NCI-H146 treated with DMSO at 0.1 percent for 48 hours (cell line): ENCODE results near the gene WDR18.

Source experiments
- DNase-seq: peaks from one replicate; lab custom pipeline; 2025; ENCODE audit not compliant: unreplicated experiment; lab: John Stamatoyannopoulos, UW

The WDR18 gene

GRCh38 chr19:991174-991931 lies 7.2 kb downstream of the WDR18 start:
- DNase-seq = no peak

DNA sequence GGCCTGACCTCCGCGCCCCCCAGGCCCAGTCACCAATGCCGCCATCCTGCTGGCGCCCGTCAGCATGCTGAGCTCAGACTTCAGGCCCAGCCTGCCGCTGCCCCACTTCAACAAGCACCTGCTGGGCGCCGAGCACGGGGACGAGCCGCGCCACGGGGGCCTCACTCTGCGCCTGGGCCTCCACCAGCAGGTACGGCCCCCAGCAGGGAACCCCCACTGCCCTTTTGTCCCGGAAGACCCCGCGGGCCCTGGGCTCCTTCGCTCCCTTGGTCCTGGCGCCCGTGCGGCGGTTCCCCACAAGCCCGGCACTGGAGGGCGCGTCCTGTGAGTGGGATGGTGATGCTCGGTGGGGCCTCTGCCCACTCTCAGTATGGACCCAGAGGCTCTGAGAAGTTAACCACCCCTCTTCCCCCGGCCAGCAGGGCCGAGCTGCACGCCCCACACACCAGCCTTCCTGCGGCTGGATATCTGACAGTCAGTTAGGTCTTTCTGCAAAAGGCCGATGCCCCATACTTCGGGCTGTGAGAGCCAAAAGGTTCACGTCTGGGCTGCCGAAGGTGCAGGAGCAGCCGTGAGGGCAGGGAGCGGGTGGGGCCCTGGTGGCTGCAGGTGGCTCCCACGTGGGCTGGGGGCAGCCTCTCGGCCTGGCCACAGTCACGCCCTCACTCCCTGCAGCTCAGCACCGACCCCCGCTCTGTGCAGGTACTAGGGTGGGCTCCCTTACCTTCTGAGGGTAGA lies 8.0 kb downstream of the WDR18 start:
- DNase-seq = no peak

DNA sequence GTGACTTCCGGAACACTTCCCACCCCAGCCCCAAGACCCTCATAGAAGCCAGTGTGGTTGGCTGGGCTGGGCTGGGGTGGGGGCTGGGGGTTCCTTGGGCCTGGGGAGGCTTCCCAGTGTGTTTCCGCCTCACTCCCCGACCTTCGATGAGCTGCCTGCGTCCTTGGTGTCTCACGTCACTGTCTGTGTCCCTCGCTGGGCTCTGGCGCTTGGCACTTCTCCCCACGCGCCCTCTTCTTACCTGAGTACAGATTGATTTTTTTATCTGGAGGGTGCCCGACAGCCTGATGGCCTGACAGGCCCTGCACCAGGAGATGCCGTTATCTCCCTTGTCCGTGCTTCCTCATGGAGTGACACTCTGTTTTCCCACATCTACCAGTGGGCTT lies 8.5 kb downstream of the WDR18 start:
- DNase-seq = no peak

DNA sequence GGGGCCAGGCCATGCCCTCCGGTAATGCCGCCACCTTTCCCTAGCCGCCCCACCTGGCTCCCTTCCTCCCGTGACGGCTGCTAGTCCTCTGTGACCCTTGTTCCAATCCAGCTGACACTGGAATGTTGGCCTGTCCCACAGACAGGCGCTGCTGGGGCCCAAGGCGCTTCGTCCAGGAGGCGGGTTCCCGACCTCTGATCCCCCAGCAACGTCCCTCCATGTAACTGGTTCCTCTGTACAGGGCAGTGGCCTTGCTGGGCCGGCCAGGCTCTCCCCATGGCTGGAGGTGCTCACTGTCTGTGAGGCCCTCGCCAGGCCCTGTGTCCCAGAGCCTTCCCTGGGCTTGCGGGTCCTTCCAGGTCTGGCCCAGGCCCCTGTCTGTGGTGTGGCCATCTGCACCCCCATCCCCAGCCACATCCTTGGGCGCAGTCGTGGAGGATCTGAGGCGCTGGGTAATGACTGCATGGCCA lies 9.3 kb downstream of the WDR18 start:
- DNase-seq = no peak

DNA sequence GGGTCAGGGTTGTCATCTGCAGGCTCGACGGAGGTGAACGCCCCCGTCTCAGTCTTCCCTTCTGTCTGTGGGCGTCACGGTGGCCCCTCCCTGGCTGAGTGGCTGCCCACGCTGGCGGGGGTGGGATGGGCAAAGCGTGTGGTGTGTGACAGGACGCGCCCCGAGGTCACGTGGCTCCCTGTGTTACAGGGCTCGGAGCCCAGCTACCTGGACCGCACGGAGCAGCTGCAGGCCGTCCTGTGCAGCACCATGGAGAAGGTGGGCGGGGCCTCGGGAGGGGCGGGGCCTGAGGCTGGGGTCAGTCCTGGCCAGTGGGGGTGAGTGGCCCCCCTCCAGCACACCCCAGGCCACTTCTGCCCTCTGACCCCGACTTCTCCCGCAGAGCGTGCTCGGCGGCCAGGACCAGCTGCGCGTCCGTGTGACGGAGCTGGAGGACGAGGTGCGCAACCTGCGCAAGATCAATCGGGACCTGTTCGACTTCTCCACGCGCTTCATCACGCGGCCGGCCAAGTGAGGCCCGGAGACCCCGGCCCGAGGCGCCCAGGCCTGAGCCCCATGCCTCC lies 9.8 kb downstream of the WDR18 start:
- no peak for DNase-seq

DNA sequence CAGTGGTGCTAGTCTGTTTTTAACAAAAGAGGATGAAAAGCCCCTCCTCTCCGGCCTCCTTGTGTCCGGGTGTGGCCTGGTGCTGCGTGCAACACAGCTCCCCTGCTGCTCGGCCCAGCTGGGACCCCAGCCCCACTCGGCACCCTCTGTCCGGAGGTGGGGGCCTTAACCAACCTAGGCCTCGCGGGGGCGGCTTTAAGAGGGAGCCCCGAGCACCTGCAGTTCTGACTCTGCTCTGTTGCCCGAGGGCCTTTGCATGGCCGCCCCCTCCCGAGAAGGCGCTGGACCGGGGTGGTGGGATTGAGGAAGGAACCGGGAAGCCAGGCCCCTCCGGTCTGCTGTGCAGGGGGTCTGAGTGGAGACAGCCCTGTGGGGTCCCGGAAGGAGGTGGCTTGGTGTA lies 10.4 kb downstream of the WDR18 start:
- DNase-seq = no peak

GRCh38 chr19:995051-995827 lies 11.1 kb downstream of the WDR18 start:
- DNase-seq = no peak

DNA sequence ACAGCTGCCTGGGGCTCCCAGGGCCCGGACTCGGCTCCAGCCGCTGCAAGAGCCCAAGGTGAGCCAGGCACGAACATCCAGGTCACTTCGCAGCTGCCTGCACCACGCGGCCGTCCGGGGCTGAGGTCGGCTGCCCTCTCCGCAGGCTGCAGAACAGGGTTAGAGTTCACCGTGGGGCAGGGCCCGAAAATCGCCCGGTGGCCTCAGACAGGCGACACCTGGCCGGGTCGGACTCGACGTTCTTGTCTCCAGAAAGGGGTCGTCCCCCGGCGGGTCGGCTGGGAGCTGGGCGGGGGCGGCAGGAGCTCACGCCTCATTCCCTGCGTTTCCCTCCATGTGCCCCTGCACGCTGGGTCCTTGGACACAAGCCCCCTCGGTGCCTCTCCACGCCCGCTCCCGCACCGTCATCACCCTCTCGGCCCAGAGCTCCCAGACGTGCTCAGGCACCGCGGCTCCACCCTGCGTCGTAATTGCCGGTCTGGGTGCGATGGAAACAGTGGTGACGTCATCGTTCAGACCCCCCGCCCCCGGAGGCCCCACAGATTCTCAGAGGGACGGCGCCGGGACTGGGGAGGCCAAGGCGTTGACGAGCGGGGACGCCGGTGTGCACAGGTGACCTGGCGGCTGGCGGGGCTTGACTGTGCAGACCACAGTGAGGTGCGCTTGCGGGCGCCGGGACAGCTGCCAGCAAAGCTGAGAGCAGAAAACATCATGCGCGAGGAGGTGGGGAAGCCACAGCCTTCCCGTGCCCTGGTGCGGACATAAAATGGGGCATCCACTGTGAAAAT lies 12.1 kb downstream of the WDR18 start:
- DNase-seq = no peak

GRCh38 chr19:998064-998463 lies 13.9 kb downstream of the WDR18 start:
- no peak for DNase-seq

DNA sequence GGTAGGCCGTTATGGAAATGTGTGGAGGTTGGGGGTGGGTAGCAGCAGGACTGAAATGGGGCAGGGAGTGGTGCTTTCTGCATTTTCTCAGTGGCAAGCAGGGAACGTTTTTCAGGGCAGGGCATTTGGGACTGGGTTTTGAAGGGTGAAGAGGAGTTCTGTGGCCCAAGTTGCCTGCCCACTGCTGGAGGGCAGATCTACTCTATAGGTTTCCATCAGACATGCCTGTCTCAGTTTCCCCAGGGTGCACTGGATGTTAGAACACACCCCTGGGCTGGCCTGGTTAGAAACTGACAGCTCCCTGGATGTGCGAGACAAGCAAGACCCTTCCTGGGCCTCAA lies 15.2 kb downstream of the WDR18 start:
- DNase-seq = no peak

- no peak for DNase-seq
These were observed 15.9 kb downstream of the WDR18 start, which contains the start of gene GRIN3B for GRCh38 chr19:1000095-1000494. Gene GRIN3B, plus strand, starts transcription at chr19:1000419. Its CDS starts 19 bp downstream, at chr19:1000438.

DNA sequence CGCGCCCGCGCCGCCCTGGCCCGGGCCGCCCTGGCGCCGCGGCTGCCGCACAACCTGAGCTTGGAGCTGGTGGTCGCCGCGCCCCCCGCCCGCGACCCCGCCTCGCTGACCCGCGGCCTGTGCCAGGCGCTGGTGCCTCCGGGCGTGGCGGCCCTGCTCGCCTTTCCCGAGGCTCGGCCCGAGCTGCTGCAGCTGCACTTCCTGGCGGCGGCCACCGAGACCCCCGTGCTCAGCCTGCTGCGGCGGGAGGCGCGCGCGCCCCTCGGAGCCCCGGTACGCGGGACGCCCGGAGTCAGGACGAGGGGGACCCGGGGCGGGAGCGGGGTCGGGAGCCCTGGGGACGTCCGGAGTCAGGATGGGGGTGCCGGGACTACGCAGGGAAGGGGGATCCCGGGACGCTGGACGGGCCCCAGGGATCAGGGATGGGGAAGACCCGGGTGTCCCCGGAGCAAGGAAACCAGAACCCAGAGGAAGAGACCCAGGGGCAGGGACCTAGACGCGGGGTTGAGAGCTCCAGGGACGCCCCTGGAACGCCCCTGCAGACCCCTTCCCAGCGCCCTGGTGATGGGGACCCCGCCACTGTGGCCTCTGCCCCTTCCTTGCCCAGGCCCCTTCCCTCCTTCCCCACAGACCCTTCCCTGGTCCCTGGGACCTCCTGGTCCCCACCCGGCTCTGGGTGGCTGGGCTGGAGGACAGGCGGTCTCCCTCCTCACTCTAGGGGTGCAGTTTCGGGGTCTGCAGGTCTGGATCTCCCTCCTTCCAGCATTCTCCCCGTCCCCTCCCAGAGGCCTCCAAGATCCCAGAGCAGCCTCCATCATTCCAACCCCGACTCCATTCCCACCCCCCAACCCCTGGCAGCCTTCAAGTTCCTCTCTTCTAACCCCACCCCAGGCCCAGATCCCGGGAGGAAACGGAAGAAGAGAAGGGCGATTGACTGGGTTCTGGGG lies 16.7 kb downstream of the WDR18 start:
- DNase-seq = no peak

- no peak for DNase-seq
These were observed 17.5 kb downstream of the WDR18 start for GRCh38 chr19:1001538-1002166.

DNA sequence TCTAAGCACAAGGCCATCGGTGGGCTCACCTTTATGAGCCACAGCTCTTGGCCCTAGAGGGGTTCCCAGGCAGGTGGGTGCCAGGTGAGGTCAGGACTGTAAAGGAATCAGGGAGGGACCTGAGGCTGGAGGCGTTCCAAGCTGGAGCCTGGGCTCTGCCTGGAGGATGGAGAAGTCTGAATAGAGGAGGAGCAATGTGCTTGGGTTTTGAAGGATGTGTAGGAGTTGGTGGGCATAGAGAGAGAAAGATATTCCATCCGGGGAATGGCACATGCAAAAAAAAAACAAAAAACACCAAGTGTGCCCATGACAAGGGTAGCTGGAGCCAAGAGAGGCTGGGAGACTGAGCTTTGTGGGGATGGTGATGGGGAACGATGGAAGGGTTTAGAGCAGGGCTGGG lies 18.5 kb downstream of the WDR18 start:
- DNase-seq = no peak

- no peak for DNase-seq
These were observed 19.1 kb downstream of the WDR18 start for GRCh38 chr19:1003283-1003682.

DNA sequence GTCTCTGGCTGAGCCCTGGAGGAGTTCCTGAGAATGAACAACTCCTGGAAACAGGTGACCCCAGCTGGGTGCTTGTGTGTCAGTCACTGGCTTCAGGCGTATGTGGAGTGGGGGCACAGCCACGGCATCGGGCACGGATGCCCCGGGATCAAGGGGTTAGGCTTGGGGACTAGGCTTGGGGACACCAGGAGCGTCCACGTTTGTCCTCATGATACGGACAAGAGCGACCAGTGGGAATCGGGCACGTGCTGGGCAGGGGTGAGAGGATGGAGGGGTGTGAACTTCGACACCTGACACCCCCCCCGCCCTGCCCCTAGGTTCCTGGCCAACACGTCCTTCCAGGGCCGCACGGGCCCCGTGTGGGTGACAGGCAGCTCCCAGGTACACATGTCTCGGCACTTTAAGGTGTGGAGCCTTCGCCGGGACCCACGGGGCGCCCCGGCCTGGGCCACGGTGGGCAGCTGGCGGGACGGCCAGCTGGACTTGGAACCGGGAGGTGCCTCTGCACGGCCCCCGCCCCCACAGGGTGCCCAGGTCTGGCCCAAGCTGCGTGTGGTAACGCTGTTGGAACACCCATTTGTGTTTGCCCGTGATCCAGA lies 20.2 kb downstream of the WDR18 start:
- no peak for DNase-seq

DNA sequence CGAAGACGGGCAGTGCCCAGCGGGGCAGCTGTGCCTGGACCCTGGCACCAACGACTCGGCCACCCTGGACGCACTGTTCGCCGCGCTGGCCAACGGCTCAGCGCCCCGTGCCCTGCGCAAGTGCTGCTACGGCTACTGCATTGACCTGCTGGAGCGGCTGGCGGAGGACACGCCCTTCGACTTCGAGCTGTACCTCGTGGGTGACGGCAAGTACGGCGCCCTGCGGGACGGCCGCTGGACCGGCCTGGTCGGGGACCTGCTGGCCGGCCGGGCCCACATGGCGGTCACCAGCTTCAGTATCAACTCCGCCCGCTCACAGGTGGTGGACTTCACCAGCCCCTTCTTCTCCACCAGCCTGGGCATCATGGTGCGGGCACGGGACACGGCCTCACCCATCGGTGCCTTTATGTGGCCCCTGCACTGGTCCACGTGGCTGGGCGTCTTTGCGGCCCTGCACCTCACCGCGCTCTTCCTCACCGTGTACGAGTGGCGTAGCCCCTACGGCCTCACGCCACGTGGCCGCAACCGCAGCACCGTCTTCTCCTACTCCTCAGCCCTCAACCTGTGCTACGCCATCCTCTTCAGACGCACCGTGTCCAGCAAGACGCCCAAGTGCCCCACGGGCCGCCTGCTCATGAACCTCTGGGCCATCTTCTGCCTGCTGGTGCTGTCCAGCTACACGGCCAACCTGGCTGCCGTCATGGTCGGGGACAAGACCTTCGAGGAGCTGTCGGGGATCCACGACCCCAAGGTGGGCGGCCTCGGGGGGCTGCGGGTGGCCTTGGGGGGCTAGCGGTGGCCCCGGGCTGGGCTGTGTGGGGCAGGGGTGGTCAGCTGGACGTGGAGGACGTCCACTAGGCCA lies 20.9 kb downstream of the WDR18 start:
- no peak for DNase-seq
